Gastrocnemius medialis (tissue), 4 donors: ENCODE measurements around the gene CALML3.

Experiments
- POLR2A ChIP-seq, 2 donors: fragments of 450-650 bp; IDR thresholded peaks; one replicate each; pipeline ENCODE4 v1.6.1; 2017; ENCODE audit warnings: antibody characterized with exemption in 2 of 2, mild to moderate bottlenecking in 2 of 2, moderate library complexity in 2 of 2
- TF ChIP-seq, protein P1 (sequence below), 5 experiments: fragments of 450-650 bp in 3 of 5; fragments of 200-600 bp in 2 of 5; sonication (generic) in 2 of 5; IDR thresholded peaks in 4 of 5; conservative IDR thresholded peaks in 1 of 5; 1 replicate in 4 of 5; 2 replicates in 1 of 5; pipeline ENCODE4 v1.5.1; 2016 to 2019; ENCODE audit warnings: antibody characterized with exemption in 5 of 5, mild to moderate bottlenecking in 3 of 5, moderate library complexity in 3 of 5

- TF ChIP-seq, protein P1, sequence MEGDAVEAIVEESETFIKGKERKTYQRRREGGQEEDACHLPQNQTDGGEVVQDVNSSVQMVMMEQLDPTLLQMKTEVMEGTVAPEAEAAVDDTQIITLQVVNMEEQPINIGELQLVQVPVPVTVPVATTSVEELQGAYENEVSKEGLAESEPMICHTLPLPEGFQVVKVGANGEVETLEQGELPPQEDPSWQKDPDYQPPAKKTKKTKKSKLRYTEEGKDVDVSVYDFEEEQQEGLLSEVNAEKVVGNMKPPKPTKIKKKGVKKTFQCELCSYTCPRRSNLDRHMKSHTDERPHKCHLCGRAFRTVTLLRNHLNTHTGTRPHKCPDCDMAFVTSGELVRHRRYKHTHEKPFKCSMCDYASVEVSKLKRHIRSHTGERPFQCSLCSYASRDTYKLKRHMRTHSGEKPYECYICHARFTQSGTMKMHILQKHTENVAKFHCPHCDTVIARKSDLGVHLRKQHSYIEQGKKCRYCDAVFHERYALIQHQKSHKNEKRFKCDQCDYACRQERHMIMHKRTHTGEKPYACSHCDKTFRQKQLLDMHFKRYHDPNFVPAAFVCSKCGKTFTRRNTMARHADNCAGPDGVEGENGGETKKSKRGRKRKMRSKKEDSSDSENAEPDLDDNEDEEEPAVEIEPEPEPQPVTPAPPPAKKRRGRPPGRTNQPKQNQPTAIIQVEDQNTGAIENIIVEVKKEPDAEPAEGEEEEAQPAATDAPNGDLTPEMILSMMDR (IDR thresholded peaks at IDR 0.05 in 4 of 5, conservative IDR thresholded peaks at IDR 0.05 in 1 of 5): no peak
- TF ChIP-seq POLR2A (IDR thresholded peaks at IDR 0.05): no peak
Observed at GRCh38 chr10:5569568-5569967, 44.8 kb downstream of the CALML3 start.
